ENCODE results near the gene GABARAPL2. TPM values are rescaled to one million over a fixed set of nuclear protein-coding genes. Genes with fewer than 3 reads are reported as not detected.

GABARAPL2 gene
- total RNA-seq, 1 experiment from 2014 or later, result 76.9 TPM

- Histone ChIP-seq H3K9ac (ENCODE audit: low read length) (no peak overlapping the region), H3K4me1 (ENCODE audit: control insufficient read depth in 1 of 2, insufficient read depth in 2 of 2, low read length in 2 of 2) (no peaks in the 10 kb centered on the region), H4K20me1 (ENCODE audit: insufficient read depth) (no peaks in the 10 kb centered on the region), H3K9me3 (ENCODE audit: control insufficient read depth in 1 of 2, insufficient read depth in 1 of 2, low read depth in 1 of 2, low read length in 2 of 2) (no peaks in the 10 kb centered on the region), H3K9me2 (ENCODE audit: insufficient read depth) (no peaks in the 10 kb centered on the region), H2AFZ (ENCODE audit: low read depth, low read length, poor library complexity, severe bottlenecking) (no peak overlapping the region), H3K27ac (ENCODE audit: low read depth, low read length) (no peak overlapping the region), H3K79me2 (ENCODE audit: insufficient read depth, low read length) (no peaks in the 10 kb centered on the region), H3K27me3 (ENCODE audit: insufficient read depth, low read length) (no peaks in the 10 kb centered on the region), H3K4me2 (ENCODE audit: low read length) (no peak overlapping the region), H3K4me3 (replicated peaks in 1 of 2; ENCODE audit: low read depth in 1 of 2, low read length in 2 of 2) (no peak overlapping the region), H3K36me3 (ENCODE audit: control insufficient read depth in 1 of 2, insufficient read depth in 2 of 2, low read length in 2 of 2) (peaks cover 28% of the 10 kb centered on the region in 2 experiments)
- ATAC-seq (no peak), DNase-seq (ENCODE audit: low read depth, low spot score) (no peak)
- RAD21 ChIA-PET (ENCODE audit: low non-redundant PET in 1 of 2, low total read pairs in 2 of 2, uncharacterized antibody in 2 of 2, unreplicated experiment in 2 of 2), result no interaction called here
- no peak for TF ChIP-seq ELF1 (IDR thresholded peaks at IDR 0.05; ENCODE audit: borderline replicate concordance, low read depth)
- TF ChIP-seq REST (IDR thresholded peaks at IDR 0.05; ENCODE audit: low read depth), result no peak
- CTCF ChIA-PET, result no interaction called here
- no TSS peak for BruUV-seq (replicated peaks)
- POLR2A ChIA-PET, result no interaction called here
- intact Hi-C loops (cut with micrococcal nuclease), result no loop called here
Measured at GRCh38 chr16:75576384-75576811, 10.2 kb downstream of the GABARAPL2 start.

- ChIA-PET CTCF (no interaction called here), POLR2A (no interaction called here), RAD21 (ENCODE audit: low non-redundant PET in 1 of 2, low total read pairs in 2 of 2, uncharacterized antibody in 2 of 2, unreplicated experiment in 2 of 2) (no interaction called here)
- DNase-seq (ENCODE audit: low read depth, low spot score) (no peak), ATAC-seq (no peak)
- TF ChIP-seq SIN3A (IDR thresholded peaks at IDR 0.05; ENCODE audit: low read depth) (no peak), FOSL1 (IDR thresholded peaks at IDR 0.05; ENCODE audit: low read depth) (no peak), JUND (IDR thresholded peaks at IDR 0.05) (no peak), SP1 (IDR thresholded peaks at IDR 0.05; ENCODE audit: low read depth) (no peak), ELF1 (IDR thresholded peaks at IDR 0.05; ENCODE audit: borderline replicate concordance, low read depth) (no peak), TCF7L2 (IDR thresholded peaks at IDR 0.05; ENCODE audit: borderline replicate concordance, extremely low read depth, insufficient read depth, insufficient read length) (no peak), MAX (IDR thresholded peaks at IDR 0.05) (no peak), CEBPB (IDR thresholded peaks at IDR 0.05; ENCODE audit: low read depth) (no peak), ZFX (IDR thresholded peaks at IDR 0.05) (no peak), ATF3 (IDR thresholded peaks at IDR 0.05) (no peak), YY1 (IDR thresholded peaks at IDR 0.05; ENCODE audit: extremely low read depth, insufficient replicate concordance, low read depth, low read length) (no peak), EZH2phosphoT487 (IDR thresholded peaks at IDR 0.05; ENCODE audit: borderline replicate concordance) (no peak), EZH2 (IDR thresholded peaks at IDR 0.05) (no peak)
- Histone ChIP-seq H3K79me2 (ENCODE audit: insufficient read depth, low read length) (no peaks in the 10 kb centered on the region), H3K27ac (ENCODE audit: low read depth, low read length) (no peak overlapping the region), H4K20me1 (ENCODE audit: insufficient read depth) (no peaks in the 10 kb centered on the region), H3K9me3 (ENCODE audit: control insufficient read depth in 1 of 2, insufficient read depth in 1 of 2, low read depth in 1 of 2, low read length in 2 of 2) (no peaks in the 10 kb centered on the region), H3K4me2 (ENCODE audit: low read length) (no peak overlapping the region), H3K4me3 (replicated peaks in 1 of 2; ENCODE audit: low read depth in 1 of 2, low read length in 2 of 2) (no peak overlapping the region), H3K36me3 (ENCODE audit: control insufficient read depth in 1 of 2, insufficient read depth in 2 of 2, low read length in 2 of 2) (peaks cover 20 to 28% of the 10 kb centered on the region in 2 experiments), H3K27me3 (ENCODE audit: insufficient read depth, low read length) (no peaks in the 10 kb centered on the region), H3K4me1 (ENCODE audit: control insufficient read depth in 1 of 2, insufficient read depth in 2 of 2, low read length in 2 of 2) (no peaks in the 10 kb centered on the region), H3K9me2 (ENCODE audit: insufficient read depth) (no peaks in the 10 kb centered on the region), H3K9ac (ENCODE audit: low read length) (no peak overlapping the region), H2AFZ (ENCODE audit: low read depth, low read length, poor library complexity, severe bottlenecking) (no peak overlapping the region)
- no TSS peak for BruUV-seq (replicated peaks)
- intact Hi-C loops (cut with micrococcal nuclease), result no loop called here
Measured at GRCh38 chr16:75578212-75578611, 12.0 kb downstream of the GABARAPL2 start.

All from HCT116 (cell line).